Uterus (tissue), 4 donors: Measurements from ENCODE around the gene RNF10. TPM values are rescaled to one million over a fixed set of nuclear protein-coding genes. Genes with fewer than 3 reads are reported as not detected.
"Not testable (repeated sequence)": the region's sequence is repeated elsewhere in the genome, so short reads cannot be mapped to it uniquely, and the experiment has no call there.

Experiments
- DNase-seq, 2 donors: peaks; one replicate each; pipeline ENCODE4 v3.0.0-alpha.2; 2019 to 2020
- H3K27ac ChIP-seq, 2 donors: fragments of 200-600 bp; sonication (generic); 1 replicate in 1 of 2; 2 replicates in 1 of 2; pipeline ENCODE4 v1.5.1; 2016 to 2018
- H3K27me3 ChIP-seq, 2 donors: fragments of 200-600 bp; sonication (generic); one replicate each; pipeline ENCODE4 v1.5.1; 2018 to 2019; ENCODE audit warnings: control low read depth in 1 of 2
- H3K36me3 ChIP-seq, 2 donors: fragments of 200-600 bp; sonication (generic); one replicate each; pipeline ENCODE4 v1.5.1; 2019; ENCODE audit warnings: control low read depth in 1 of 2
- H3K4me1 ChIP-seq, 2 donors: fragments of 200-600 bp; sonication (generic); one replicate each; pipeline ENCODE4 v1.5.1; 2018 to 2019; ENCODE audit warnings: control low read depth in 1 of 2
- H3K4me3 ChIP-seq, 2 donors: fragments of 200-600 bp; sonication (generic); 1 replicate in 1 of 2; 2 replicates in 1 of 2; pipeline ENCODE4 v1.5.1; 2018 to 2019; ENCODE audit warnings: mild to moderate bottlenecking in 1 of 2
- H3K9me3 ChIP-seq, 2 donors: fragments of 200-600 bp; sonication (generic); one replicate each; pipeline ENCODE4 v1.5.1; 2019; ENCODE audit warnings: control low read depth in 1 of 2
- POLR2A ChIP-seq, 2 donors: fragments of 450-650 bp; IDR thresholded peaks; one replicate each; pipeline ENCODE4 v1.6.1; 2016; ENCODE audit warnings: antibody characterized with exemption in 2 of 2, mild to moderate bottlenecking in 1 of 2, moderate library complexity in 1 of 2
- intact Hi-C: fragments of 100-400 bp; cut with DNase I; formaldehyde crosslinking; loops from one replicate; pipeline ENCODE4 v1.15.1; 2023; ENCODE audit warnings: low total_unique reads
- total RNA-seq, 4 donors: library from RNA; depleted of rRNA in 3 of 4; stranded (reverse); fragments of >200 nt in 3 of 4; gene quantifications; one replicate each; pipeline versions ENCODE4 v1.1.0 to v1.2.4, GENCODE V29; 2014 to 2023
- TF ChIP-seq, protein P1 (sequence below), 4 experiments: fragments of 200-600 bp in 2 of 4; fragments of 450-650 bp in 2 of 4; sonication (generic) in 2 of 4; IDR thresholded peaks; one replicate each; pipeline ENCODE4 v1.5.1; 2016 to 2019; ENCODE audit warnings: antibody characterized with exemption in 4 of 4, mild to moderate bottlenecking in 2 of 4, moderate library complexity in 1 of 4
- donor health status: DM: yes; HTN: yes; CAD: no.

RNF10 gene
- total RNA-seq, 4 donors from 2014 or later: 53.8 to 169 (median 103) TPM

DNA sequence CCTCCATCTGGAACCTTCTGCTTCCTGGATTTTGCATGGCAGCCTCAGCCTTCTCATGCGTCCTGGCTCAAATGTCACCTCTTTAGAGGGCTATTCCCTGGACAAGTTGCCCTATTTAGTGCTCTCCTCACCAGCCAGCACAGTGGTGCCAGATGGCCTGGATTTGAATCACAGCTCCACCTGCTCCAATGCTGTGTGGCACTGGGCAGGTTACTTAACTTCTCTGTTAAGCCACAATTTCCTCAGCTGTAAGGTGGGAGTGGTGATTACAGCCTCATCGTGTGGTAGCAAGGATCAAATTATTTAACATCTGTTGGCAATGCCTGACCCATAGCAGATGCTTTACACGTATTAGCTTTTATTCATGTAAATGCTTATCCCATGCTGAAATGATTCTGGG is 63.7 kb downstream of the RNF10 start:
- Histone ChIP-seq H3K4me1 (no peaks in the 10 kb centered on the region), H3K36me3 (no peaks in the 10 kb centered on the region), H3K27me3 (no peaks in the 10 kb centered on the region), H3K9me3 (no peaks in the 10 kb centered on the region), H3K27ac (no peak overlapping the region), H3K4me3 (no peak overlapping the region)
- TF ChIP-seq, protein P1, sequence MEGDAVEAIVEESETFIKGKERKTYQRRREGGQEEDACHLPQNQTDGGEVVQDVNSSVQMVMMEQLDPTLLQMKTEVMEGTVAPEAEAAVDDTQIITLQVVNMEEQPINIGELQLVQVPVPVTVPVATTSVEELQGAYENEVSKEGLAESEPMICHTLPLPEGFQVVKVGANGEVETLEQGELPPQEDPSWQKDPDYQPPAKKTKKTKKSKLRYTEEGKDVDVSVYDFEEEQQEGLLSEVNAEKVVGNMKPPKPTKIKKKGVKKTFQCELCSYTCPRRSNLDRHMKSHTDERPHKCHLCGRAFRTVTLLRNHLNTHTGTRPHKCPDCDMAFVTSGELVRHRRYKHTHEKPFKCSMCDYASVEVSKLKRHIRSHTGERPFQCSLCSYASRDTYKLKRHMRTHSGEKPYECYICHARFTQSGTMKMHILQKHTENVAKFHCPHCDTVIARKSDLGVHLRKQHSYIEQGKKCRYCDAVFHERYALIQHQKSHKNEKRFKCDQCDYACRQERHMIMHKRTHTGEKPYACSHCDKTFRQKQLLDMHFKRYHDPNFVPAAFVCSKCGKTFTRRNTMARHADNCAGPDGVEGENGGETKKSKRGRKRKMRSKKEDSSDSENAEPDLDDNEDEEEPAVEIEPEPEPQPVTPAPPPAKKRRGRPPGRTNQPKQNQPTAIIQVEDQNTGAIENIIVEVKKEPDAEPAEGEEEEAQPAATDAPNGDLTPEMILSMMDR (IDR thresholded peaks at IDR 0.05): no peak
- no peak for TF ChIP-seq POLR2A (IDR thresholded peaks at IDR 0.05)
- no peak for DNase-seq
- intact Hi-C loops: no loop called here

DNA sequence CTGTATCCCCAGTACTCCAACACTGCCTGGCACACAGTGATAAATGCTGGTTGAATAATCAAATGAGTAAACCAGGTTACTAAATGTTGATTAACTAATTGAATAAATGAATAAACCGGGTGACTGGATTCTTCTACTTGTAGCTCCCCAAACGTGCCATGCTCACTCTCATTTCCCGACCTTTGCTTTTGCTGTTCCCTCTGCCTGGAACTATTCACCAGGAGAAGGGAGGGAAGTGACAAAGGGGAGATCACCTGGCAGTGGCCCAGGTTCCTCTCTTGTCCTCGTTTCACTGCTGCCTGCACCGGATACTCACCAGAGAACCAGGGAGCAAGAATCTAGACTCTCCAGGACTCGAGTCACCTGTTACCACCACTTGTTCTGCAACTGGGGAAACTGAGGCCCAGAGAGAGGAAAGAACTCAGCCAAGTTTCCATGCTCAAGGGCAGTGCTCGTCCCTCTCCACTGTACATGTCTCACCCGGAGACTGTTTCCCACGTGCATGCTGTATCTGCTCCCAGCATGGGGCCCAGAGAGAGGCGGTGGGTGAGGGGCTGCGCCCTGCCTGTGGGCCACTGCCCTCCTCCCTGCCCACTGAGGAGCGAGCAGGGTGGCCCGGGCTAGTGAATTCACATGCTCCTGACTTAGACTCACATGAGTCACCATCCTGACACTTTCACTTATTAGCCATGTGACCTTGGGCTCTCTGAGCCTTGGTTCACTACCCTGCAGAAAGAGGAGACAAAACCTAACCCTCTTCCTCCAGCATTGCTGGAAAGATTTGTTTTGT is 64.7 kb downstream of the RNF10 start:
- TF ChIP-seq, protein P1 (IDR thresholded peaks at IDR 0.05): no peak
- no peak for TF ChIP-seq POLR2A (IDR thresholded peaks at IDR 0.05)
- H3K36me3 ChIP-seq: no peaks in the 10 kb centered on the region
- no peak overlapping the region for H3K4me3 ChIP-seq
- H3K27ac ChIP-seq: no peak overlapping the region
- H3K27me3 ChIP-seq: no peaks in the 10 kb centered on the region
- DNase-seq: no peak
- no peaks in the 10 kb centered on the region for H3K9me3 ChIP-seq
- H3K4me1 ChIP-seq: no peaks in the 10 kb centered on the region
- intact Hi-C loops: no loop called here

DNA sequence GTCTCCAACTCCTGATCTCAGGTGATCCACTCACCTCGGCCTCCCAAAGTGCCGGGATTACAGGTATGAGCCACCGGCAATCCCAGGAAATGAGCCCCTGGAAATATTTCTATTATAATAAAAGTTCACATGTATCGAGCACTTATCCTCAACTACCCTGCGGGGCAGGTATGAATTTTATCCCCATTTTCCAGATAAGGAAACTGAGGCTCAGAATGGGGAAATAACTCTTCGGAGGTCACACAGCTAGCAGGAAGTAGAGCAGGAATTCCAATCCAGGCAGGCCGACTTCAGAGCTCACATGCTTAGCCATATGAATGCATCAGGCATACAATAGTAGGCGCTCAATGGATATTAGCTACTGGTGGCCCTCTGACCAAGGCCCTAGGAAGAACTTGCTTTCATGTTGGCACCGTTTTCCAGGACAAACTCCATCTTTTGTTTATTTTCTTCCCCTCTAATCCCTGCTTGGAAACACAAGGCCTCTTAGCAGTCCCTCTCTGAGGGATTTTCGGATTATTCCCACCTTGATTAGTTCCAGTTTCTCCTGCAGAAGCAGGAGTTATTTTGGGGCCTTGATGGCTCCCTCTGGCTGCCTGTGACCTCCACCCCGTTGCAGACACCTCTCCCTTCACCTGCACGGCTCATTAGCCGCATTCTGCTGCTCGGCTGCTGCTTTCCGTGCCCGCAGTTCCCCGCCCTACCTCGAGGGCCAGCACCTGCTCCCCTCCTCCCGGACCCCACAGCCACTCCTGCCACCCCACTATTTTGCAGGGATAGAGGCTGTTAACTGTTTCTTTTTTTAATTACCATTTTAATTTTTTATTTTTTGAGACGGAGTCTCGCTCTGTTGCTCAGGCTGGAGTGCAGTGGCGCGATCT is 65.8 kb downstream of the RNF10 start:
- no peak overlapping the region for H3K4me3 ChIP-seq
- H3K9me3 ChIP-seq: no peaks in the 10 kb centered on the region
- no peaks in the 10 kb centered on the region for H3K4me1 ChIP-seq
- H3K36me3 ChIP-seq: no peaks in the 10 kb centered on the region
- TF ChIP-seq, protein P1 (IDR thresholded peaks at IDR 0.05): no peak
- TF ChIP-seq POLR2A (IDR thresholded peaks at IDR 0.05): no peak
- DNase-seq: no peak
- intact Hi-C loops: no loop called here
- H3K27me3 ChIP-seq: no peaks in the 10 kb centered on the region
- no peak overlapping the region for H3K27ac ChIP-seq

DNA sequence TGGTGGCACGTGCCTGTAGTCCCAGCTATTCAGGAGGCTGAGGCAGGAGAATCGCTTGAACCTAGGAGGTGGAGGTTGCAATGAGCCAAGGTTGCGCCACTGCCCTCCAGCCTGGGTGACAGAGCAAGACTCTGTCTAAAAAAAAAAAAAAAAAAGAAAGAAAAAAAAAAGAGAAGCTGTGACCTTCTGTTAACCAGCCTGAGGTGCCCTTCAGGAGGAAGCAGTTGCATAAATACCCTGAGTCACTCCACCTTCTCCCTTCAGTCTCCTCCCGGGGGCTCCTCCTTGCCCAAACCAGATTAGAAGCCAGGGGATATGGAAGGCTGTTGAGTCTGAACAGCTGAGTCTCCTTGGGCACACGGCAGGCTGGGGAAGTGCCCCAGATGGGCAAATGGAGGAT is 68.3 kb downstream of the RNF10 start:
- H3K4me3 ChIP-seq, H3K27ac ChIP-seq, DNase-seq, H3K36me3 ChIP-seq, H3K9me3 ChIP-seq, H3K4me1 ChIP-seq, intact Hi-C loops, H3K27me3 ChIP-seq: not testable (repeated sequence)

DNA sequence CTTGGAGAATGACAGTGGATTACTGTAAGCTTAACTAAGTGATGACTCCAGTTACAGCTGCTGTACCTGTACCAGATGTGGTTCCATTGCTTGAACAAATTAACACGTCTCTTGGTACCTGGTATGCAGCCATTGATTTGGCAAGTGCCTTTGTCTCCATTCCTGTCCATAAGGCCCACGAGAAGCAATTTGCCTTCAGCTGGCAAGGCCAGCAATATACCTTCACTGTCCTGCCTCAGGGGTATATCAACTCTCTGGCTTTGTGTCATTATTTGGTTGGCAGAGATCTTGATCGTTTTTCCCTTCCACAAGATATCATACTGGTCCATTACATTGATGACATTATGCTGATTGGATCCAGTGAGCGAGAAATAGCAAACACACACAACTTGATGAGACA is 76.4 kb downstream of the RNF10 start:
- Histone ChIP-seq H3K27me3 (no peaks in the 10 kb centered on the region), H3K9me3 (no peaks in the 10 kb centered on the region), H3K36me3 (no peaks in the 10 kb centered on the region), H3K4me3 (no peak overlapping the region), H3K27ac (no peak overlapping the region), H3K4me1 (no peaks in the 10 kb centered on the region)
- TF ChIP-seq, protein P1 (IDR thresholded peaks at IDR 0.05): no peak
- TF ChIP-seq POLR2A (IDR thresholded peaks at IDR 0.05): no peak
- DNase-seq: no peak
- intact Hi-C loops: no loop called here

DNA sequence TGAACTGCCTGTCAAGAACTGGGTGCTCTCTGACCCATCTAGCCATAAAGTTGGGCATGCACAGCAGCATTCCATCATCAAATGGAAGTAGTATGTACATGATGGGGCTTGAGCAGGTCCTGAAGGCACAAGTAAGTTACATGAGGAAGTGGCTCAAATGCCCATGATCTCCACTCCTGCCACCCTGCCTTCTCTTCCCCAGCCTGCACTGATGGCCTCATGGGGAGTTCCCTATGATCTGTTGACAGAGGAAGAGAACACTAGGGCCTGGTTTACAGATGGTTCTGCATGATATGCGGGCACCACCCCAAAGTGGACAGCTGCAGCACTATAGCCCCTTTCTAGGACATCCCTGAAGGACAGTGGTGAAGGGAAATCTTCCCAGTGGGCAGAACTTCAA is 77.4 kb downstream of the RNF10 start:
- DNase-seq, H3K27me3 ChIP-seq, H3K27ac ChIP-seq, H3K4me1 ChIP-seq, H3K36me3 ChIP-seq, H3K4me3 ChIP-seq, intact Hi-C loops, H3K9me3 ChIP-seq: not testable (repeated sequence)
